BE2C (cell line): ENCODE measurements around the gene HHAT.

Source experiments
- DNase-seq: peaks from one replicate; pipeline ENCODE4 v3.0.0-alpha.2; 2020
- H3K27me3 ChIP-seq: fragments of 250-450 bp; sonication (Bioruptor Pico); 2 replicates; pipeline ENCODE4 v1.5.1; 2020; ENCODE audit warnings: mild to moderate bottlenecking
- H3K36me3 ChIP-seq: fragments of 250-450 bp; sonication (Bioruptor Pico); 2 replicates; pipeline ENCODE4 v1.5.1; 2020; ENCODE audit warnings: mild to moderate bottlenecking
- H3K4me1 ChIP-seq: fragments of 250-450 bp; sonication (Bioruptor Pico); 2 replicates; pipeline ENCODE4 v1.5.1; 2020
- H3K4me3 ChIP-seq: 2 replicates; pipeline ENCODE4 v1.5.1; 2011; ENCODE audit warnings: low read depth, low read length
- H3K9me3 ChIP-seq: fragments of 250-450 bp; sonication (Bioruptor Pico); 2 replicates; pipeline ENCODE4 v1.5.1; 2020
- CTCF ChIP-seq: IDR thresholded peaks from 2 replicates; pipeline ENCODE4 v1.5.1; 2012; ENCODE audit warnings: mild to moderate bottlenecking, low read depth, low read length

The HHAT gene

GRCh38 chr1:210608767-210609166 is 280.1 kb downstream of the HHAT start:
- Histone ChIP-seq H3K9me3 (no peaks in the 10 kb centered on the region), H3K27me3 (no peaks in the 10 kb centered on the region), H3K4me3 (no peak overlapping the region), H3K4me1 (no peaks in the 10 kb centered on the region), H3K36me3 (no peaks in the 10 kb centered on the region)
- DNase-seq: no peak
- no peak for TF ChIP-seq CTCF

- Histone ChIP-seq H3K36me3 (no peaks in the 10 kb centered on the region), H3K9me3 (no peaks in the 10 kb centered on the region), H3K27me3 (no peaks in the 10 kb centered on the region), H3K4me3 (no peak overlapping the region), H3K4me1 (no peaks in the 10 kb centered on the region)
- TF ChIP-seq CTCF: no peak
- no peak for DNase-seq
These were observed 287.7 kb downstream of the HHAT start for GRCh38 chr1:210616356-210616755.

GRCh38 chr1:210617293-210617692 is 288.6 kb downstream of the HHAT start:
- no peak for TF ChIP-seq CTCF
- no peaks in the 10 kb centered on the region for H3K27me3 ChIP-seq
- H3K36me3 ChIP-seq: no peaks in the 10 kb centered on the region
- H3K4me1 ChIP-seq: no peaks in the 10 kb centered on the region; the same call in 1 of the 2 replicates
- H3K4me3 ChIP-seq: no peak overlapping the region
- H3K9me3 ChIP-seq: no peaks in the 10 kb centered on the region
- DNase-seq: no peak

GRCh38 chr1:210618369-210618768 is 289.7 kb downstream of the HHAT start:
- no peak overlapping the region for H3K4me3 ChIP-seq
- no peaks in the 10 kb centered on the region; the same call in 1 of the 2 replicates for H3K4me1 ChIP-seq
- no peaks in the 10 kb centered on the region for H3K27me3 ChIP-seq
- no peak for DNase-seq
- no peaks in the 10 kb centered on the region for H3K9me3 ChIP-seq
- no peak for TF ChIP-seq CTCF
- no peaks in the 10 kb centered on the region for H3K36me3 ChIP-seq

- H3K27me3 ChIP-seq: no peaks in the 10 kb centered on the region
- no peak for TF ChIP-seq CTCF
- H3K36me3 ChIP-seq: no peaks in the 10 kb centered on the region
- H3K9me3 ChIP-seq: no peaks in the 10 kb centered on the region
- no peak for DNase-seq
- H3K4me1 ChIP-seq: no peaks in the 10 kb centered on the region; the same call in 1 of the 2 replicates
- H3K4me3 ChIP-seq: no peak overlapping the region
These were observed 292.3 kb downstream of the HHAT start for GRCh38 chr1:210620867-210621488.

GRCh38 chr1:210621712-210622111 is 293.0 kb downstream of the HHAT start:
- Histone ChIP-seq H3K27me3 (no peaks in the 10 kb centered on the region), H3K36me3 (no peaks in the 10 kb centered on the region), H3K4me1 (no peaks in the 10 kb centered on the region; the same call in 1 of the 2 replicates), H3K4me3 (no peak overlapping the region), H3K9me3 (no peaks in the 10 kb centered on the region)
- TF ChIP-seq CTCF: no peak
- no peak for DNase-seq
